H1 (cell line): ENCODE results near the gene IRAK3. TPM values are rescaled to one million over a fixed set of nuclear protein-coding genes. Genes with fewer than 3 reads are reported as not detected.

Source experiments
- CTCF ChIA-PET: fragments of 300-600 bp; sonication (Branson Sonifier 250); formaldehyde crosslinking; loops from one replicate; lab custom pipeline; 2021; ENCODE audit not compliant: partially characterized antibody; lab: Charles Lee
- POLR2A ChIA-PET: fragments of 300-600 bp; sonication (Branson Sonifier 250); formaldehyde crosslinking; loops from one replicate; lab custom pipeline; 2021; ENCODE audit warnings: inconsistent platforms; ENCODE audit not compliant: partially characterized antibody; lab: Charles Lee
- DNase-seq, 2 experiments: peaks; one replicate each; pipeline versions ENCODE4 v3.0.0 to v3.0.0-alpha.2; 2010 to 2022; ENCODE audit warnings: low spot score in 2 of 2, low read depth in 1 of 2, mixed read lengths in 1 of 2
- FAIRE-seq: peaks from 2 replicates; lab custom pipeline; 2011; peaks lifted over from hg19 to GRCh38; lab: Jason Lieb, UNC
- H2AFZ ChIP-seq: 2 replicates; pipeline ENCODE4 v1.8.1; 2012; ENCODE audit warnings: low read length, inconsistent platforms
- H2AK5ac ChIP-seq: 2 replicates; pipeline ENCODE4 v1.6.1; 2013; ENCODE audit warnings: low read depth, low read length
- H2BK120ac ChIP-seq: replicated peaks from 2 replicates; pipeline ENCODE3; 2013; ENCODE audit warnings: low read depth, low read length, inconsistent platforms
- H2BK12ac ChIP-seq: 2 replicates; pipeline ENCODE4 v1.6.1; 2013; ENCODE audit warnings: low read depth, low read length
- H2BK15ac ChIP-seq: 2 replicates; pipeline ENCODE4 v1.6.1; 2013; ENCODE audit warnings: low read length
- H2BK20ac ChIP-seq: 2 replicates; pipeline ENCODE4 v1.6.1; 2013; ENCODE audit warnings: low read length
- H2BK5ac ChIP-seq: 2 replicates; pipeline ENCODE4 v1.6.1; 2013; ENCODE audit warnings: low read depth, low read length
- H3K14ac ChIP-seq: 2 replicates; pipeline ENCODE4 v1.6.1; 2013; ENCODE audit warnings: inconsistent platforms; ENCODE audit not compliant: insufficient read length
- H3K18ac ChIP-seq: 2 replicates; pipeline ENCODE4 v1.6.1; 2013; ENCODE audit warnings: low read length; ENCODE audit errors: extremely low read depth
- H3K23ac ChIP-seq: 2 replicates; pipeline ENCODE4 v1.6.1; 2013; ENCODE audit warnings: inconsistent platforms; ENCODE audit not compliant: insufficient read length
- H3K23me2 ChIP-seq: 2 replicates; pipeline ENCODE4 v1.6.1; 2013; ENCODE audit warnings: low read depth, low read length
- H3K27ac ChIP-seq: 2 replicates; pipeline ENCODE4 v1.6.1; 2011; ENCODE audit warnings: low read depth, low read length, inconsistent platforms
- H3K27me3 ChIP-seq, 4 experiments: replicated peaks in 1 of 4; 1 replicate in 1 of 4; 2 replicates in 3 of 4; pipeline versions ENCODE4 v1.6.1 to v1.8.1; 2011 to 2013; ENCODE audit warnings: low read length in 3 of 4, mild to moderate bottlenecking in 3 of 4, inconsistent platforms in 2 of 4, mixed read lengths in 2 of 4, moderate library complexity in 1 of 4; ENCODE audit not compliant: control insufficient read depth in 3 of 4, insufficient read depth in 3 of 4; ENCODE audit errors: extremely low read depth in 1 of 4
- H3K36me3 ChIP-seq, 4 experiments: 2 replicates each; pipeline versions ENCODE4 v1.6.1 to v1.8.1; 2011 to 2013; ENCODE audit warnings: mild to moderate bottlenecking in 4 of 4, low read length in 3 of 4, moderate library complexity in 2 of 4, control low read depth in 1 of 4, inconsistent platforms in 1 of 4; ENCODE audit not compliant: insufficient read depth in 4 of 4, control insufficient read depth in 2 of 4
- H3K4ac ChIP-seq: replicated peaks from 2 replicates; pipeline ENCODE3; 2013; ENCODE audit warnings: low read length, low read depth, mixed read lengths, inconsistent platforms; ENCODE audit not compliant: insufficient read length
- H3K4me1 ChIP-seq, 4 experiments: replicated peaks in 1 of 4; 1 replicate in 1 of 4; 2 replicates in 3 of 4; pipeline versions ENCODE4 v1.6.1 to v1.8.1; 2011 to 2013; ENCODE audit warnings: low read length in 3 of 4, inconsistent platforms in 2 of 4, mixed read lengths in 1 of 4; ENCODE audit not compliant: insufficient read depth in 4 of 4, control insufficient read depth in 3 of 4
- H3K4me2 ChIP-seq, 2 experiments: 2 replicates each; pipeline versions ENCODE4 v1.6.1 to v1.8.1; 2011 to 2013; ENCODE audit warnings: low read depth in 2 of 2, low read length in 2 of 2, control low read depth in 1 of 2, inconsistent platforms in 1 of 2, mild to moderate bottlenecking in 1 of 2; ENCODE audit not compliant: insufficient read depth in 1 of 2
- H3K4me3 ChIP-seq, 4 experiments: fragments of 200-600, 300-600 bp in 1 of 4; sonication (generic), shearing (Covaris generic), sonication (Bioruptor Twin) in 1 of 4; 2 replicates each; pipeline versions ENCODE4 v1.5.1 to v1.8.1; 2011 to 2016; ENCODE audit warnings: low read length in 4 of 4, low read depth in 3 of 4, control low read depth in 2 of 4, inconsistent platforms in 2 of 4, mild to moderate bottlenecking in 2 of 4, mixed read lengths in 1 of 4, moderate library complexity in 1 of 4; ENCODE audit not compliant: insufficient read depth in 2 of 4; ENCODE audit errors: extremely low read depth in 1 of 4
- H3K56ac ChIP-seq: replicated peaks from 2 replicates; pipeline ENCODE3; 2013; ENCODE audit warnings: low read depth, mild to moderate bottlenecking, mixed read lengths, low read length, inconsistent platforms; ENCODE audit not compliant: insufficient read length
- H3K79me1 ChIP-seq: 2 replicates; pipeline ENCODE4 v1.6.1; 2013; ENCODE audit warnings: low read depth, low read length, control low read depth
- H3K79me2 ChIP-seq, 2 experiments: 2 replicates each; pipeline versions ENCODE4 v1.6.1 to v1.8.1; 2012 to 2013; ENCODE audit warnings: low read length in 2 of 2, mild to moderate bottlenecking in 2 of 2, inconsistent platforms in 1 of 2; ENCODE audit not compliant: insufficient read depth in 2 of 2, control insufficient read depth in 1 of 2
- H3K9ac ChIP-seq, 4 experiments: replicated peaks in 1 of 4; 1 replicate in 1 of 4; 2 replicates in 3 of 4; pipeline versions ENCODE4 v1.6.1 to v1.8.1; 2011 to 2013; ENCODE audit warnings: low read depth in 3 of 4, low read length in 3 of 4, control low read depth in 2 of 4, mild to moderate bottlenecking in 2 of 4, moderate library complexity in 2 of 4, inconsistent platforms in 1 of 4; ENCODE audit errors: extremely low read depth in 1 of 4
- H3K9me3 ChIP-seq, 2 experiments: 2 replicates each; pipeline versions ENCODE4 v1.6.1 to v1.8.1; 2012 to 2013; ENCODE audit warnings: mild to moderate bottlenecking in 2 of 2, moderate library complexity in 2 of 2, control low read depth in 1 of 2, inconsistent platforms in 1 of 2, low read depth in 1 of 2, low read length in 1 of 2, mixed read lengths in 1 of 2; ENCODE audit not compliant: insufficient read depth in 2 of 2
- H4K20me1 ChIP-seq, 2 experiments: replicated peaks in 1 of 2; 2 replicates each; pipeline versions ENCODE3 to v1.8.1; 2011 to 2013; ENCODE audit warnings: inconsistent platforms in 2 of 2, low read length in 2 of 2, mild to moderate bottlenecking in 1 of 2; ENCODE audit not compliant: insufficient read depth in 2 of 2, control insufficient read depth in 1 of 2
- H4K5ac ChIP-seq: 2 replicates; pipeline ENCODE4 v1.6.1; 2013; ENCODE audit warnings: low read length, low read depth, mixed read lengths, inconsistent platforms; ENCODE audit not compliant: insufficient read length
- H4K8ac ChIP-seq: 2 replicates; pipeline ENCODE4 v1.8.0; 2013; ENCODE audit warnings: mild to moderate bottlenecking, moderate library complexity, low read length, inconsistent platforms; ENCODE audit not compliant: insufficient read depth; ENCODE audit errors: extremely low read depth
- H4K91ac ChIP-seq: replicated peaks from 2 replicates; pipeline ENCODE3; 2013; ENCODE audit warnings: low read length, mixed read lengths, inconsistent platforms; ENCODE audit not compliant: insufficient read length
- ASH2L ChIP-seq: fragments of 200-600, 300-600 bp; sonication (generic); IDR thresholded peaks from one replicate; pipeline ENCODE4 v1.7.1; 2017; ENCODE audit warnings: low read length
- EZH2 ChIP-seq: fragments of 200-600 bp; sonication (generic); IDR thresholded peaks from 2 replicates; pipeline ENCODE4 v1.7.1; 2012; ENCODE audit warnings: low read depth, mild to moderate bottlenecking, moderate library complexity, low read length, inconsistent platforms; ENCODE audit not compliant: severe bottlenecking
- JUN ChIP-seq: IDR thresholded peaks from 2 replicates; pipeline ENCODE4 v1.6.1; 2011; ENCODE audit warnings: low read depth, mild to moderate bottlenecking, improper control_type of control experiment, low read length
- NANOG ChIP-seq: IDR thresholded peaks from 2 replicates; pipeline ENCODE4 v1.6.1; 2011; ENCODE audit warnings: low read length, low read depth, mild to moderate bottlenecking, inconsistent platforms; ENCODE audit not compliant: insufficient read depth, poor library complexity, severe bottlenecking
- POLR2A ChIP-seq, 2 experiments: IDR thresholded peaks; 1 replicate in 1 of 2; 2 replicates in 1 of 2; pipeline ENCODE4 v1.6.1; 2011; ENCODE audit warnings: low read depth in 2 of 2, low read length in 2 of 2, mild to moderate bottlenecking in 2 of 2; ENCODE audit errors: control extremely low read depth in 1 of 2
- RFX5 ChIP-seq: IDR thresholded peaks from 2 replicates; pipeline ENCODE4 v1.6.1; 2011; ENCODE audit warnings: low read depth, low read length, improper control_type of control experiment, borderline replicate concordance
- SIX5 ChIP-seq: IDR thresholded peaks from 2 replicates; pipeline ENCODE4 v1.6.1; 2011; ENCODE audit warnings: mild to moderate bottlenecking, low read depth, low read length
- SP4 ChIP-seq: IDR thresholded peaks from 2 replicates; pipeline ENCODE4 v1.6.1; 2012; ENCODE audit warnings: low read length, inconsistent platforms
- SUZ12 ChIP-seq: fragments of 200-600 bp; sonication (generic); IDR thresholded peaks from 2 replicates; pipeline ENCODE4 v1.6.1; 2012; ENCODE audit warnings: mild to moderate bottlenecking, inconsistent platforms, low read length, moderate library complexity, mixed read lengths
- WGBS, 2 experiments: shearing (Covaris generic) in 1 of 2; methylation state at CpG; one replicate each; pipeline versions ENCODE4 v1.1.6 to v1.1.7; 2013 to 2015; ENCODE audit warnings: low lambda C conversion rate in 2 of 2, mixed read lengths in 2 of 2, inconsistent platforms in 1 of 2, low coverage in 1 of 2, missing lambda C conversion rate in 1 of 2; ENCODE audit not compliant: insufficient replicate concordance in 2 of 2, insufficient coverage in 1 of 2, insufficient read length in 1 of 2; ENCODE audit errors: extremely low coverage in 1 of 2, missing lambda C conversion rate in 1 of 2; 5-methylcytosine and 5-hydroxymethylcytosine counted together
- polyA plus RNA-seq, 7 experiments: library from polyadenylated mRNA; depleted of rRNA in 3 of 7; stranded (reverse) in 5 of 7; unstranded in 2 of 7; fragments of >200 nt in 5 of 7; fragments of 200-250 nt in 2 of 7; gene quantifications; 1 replicate in 5 of 7; 2 replicates in 1 of 7; 4 replicates in 1 of 7; pipeline versions ENCODE4 v1.2.1 to v1.2.3, GENCODE V29; 2011 to 2013; ENCODE audit warnings: missing spikeins in 2 of 7, mixed read lengths in 2 of 7
- total RNA-seq: library from RNA; stranded (reverse); fragmentation: NEBNext Ultra II Directional; extraction: Animal tissue kit (Norgen Biotek cat#: 25700); gene quantifications from 2 replicates; pipeline ENCODE4 v1.2.1, GENCODE V29; 2021

Gene IRAK3
- total and polyA plus RNA-seq, 2 of the 8 experiments (the other 6 are each of a cell fraction or from before 2014, with no cell fraction given), result 0.51 to 2.2 TPM

- peaks cover 0 to 4% (median 1%) of the 10 kb centered on the region in 4 experiments; a peak in 2 of 7 replicates for H3K4me1 ChIP-seq
- 96% methylated on average over 6 of the region's 6 CpGs; no CpG with 5 or more reads in 1 of the 2 experiments for WGBS, 2 experiments
- H2BK15ac ChIP-seq, result no peak overlapping the region
- H3K9me3 ChIP-seq, result no peaks in the 10 kb centered on the region
- H3K9ac ChIP-seq, result no peak overlapping the region
- H3K23me2 ChIP-seq, result no peaks in the 10 kb centered on the region
- no peak overlapping the region for H2AK5ac ChIP-seq
- no peaks in the 10 kb centered on the region for H3K79me2 ChIP-seq
- H2BK12ac ChIP-seq, result peak overlapping the region; percentile 86; the same call in 1 of the 2 replicates
- no peak overlapping the region for H4K5ac ChIP-seq
- no peak overlapping the region for H2BK20ac ChIP-seq
- H3K27me3 ChIP-seq, result no peaks in the 10 kb centered on the region
- no peak overlapping the region for H3K18ac ChIP-seq
- H3K56ac ChIP-seq, result no peak overlapping the region
- H2AFZ ChIP-seq, result peak overlapping the region; percentile 99
- no peak overlapping the region for H4K91ac ChIP-seq
- ChIA-PET CTCF (interaction anchor here (0.5 to 2.8 kb wide), 18 partner anchors 10 to 773 kb away, joined by 3 to 10 read pairs (median 4); partner anchors contain the start of gene HELB), POLR2A (no interaction called here)
- H3K27ac ChIP-seq, result no peak overlapping the region
- H3K23ac ChIP-seq, result no peak overlapping the region
- no peak overlapping the region for H3K14ac ChIP-seq
- H3K79me1 ChIP-seq, result no peaks in the 10 kb centered on the region
- DNase-seq (no peak), FAIRE-seq (no peak)
- H4K8ac ChIP-seq, result no peak overlapping the region
- no peak overlapping the region for H3K4me2 ChIP-seq
- H3K4ac ChIP-seq, result no peak overlapping the region
- H4K20me1 ChIP-seq, result no peaks in the 10 kb centered on the region
- 0 out of 2 replicates have a peak overlapping the region, but pooled peaks have one; percentile 4 for H2BK5ac ChIP-seq
- H3K4me3 ChIP-seq, result no peak overlapping the region
- no peak overlapping the region for H2BK120ac ChIP-seq
- no peaks in the 10 kb centered on the region for H3K36me3 ChIP-seq
- TF ChIP-seq POLR2A (IDR thresholded peaks at IDR 0.05; ENCODE audit: control extremely low read depth in 1 of 2, low read depth in 2 of 2, low read length in 2 of 2) (no peak), EZH2 (no peak), JUN (no peak), NANOG (no peak), RFX5 (no peak), ASH2L (no peak), SIX5 (no peak), SUZ12 (no peak), SP4 (no peak)
These were observed 80.1 kb downstream of the IRAK3 start for GRCh38 chr12:66269142-66269541.
